HL-60 (cell line): ENCODE results near the gene LRRC3B.

Experiments used
- GABPA ChIP-seq: IDR thresholded peaks from 2 replicates; pipeline ENCODE4 v1.6.1; 2012; ENCODE audit warnings: low read depth
- POLR2AphosphoS5 ChIP-seq: IDR thresholded peaks from 2 replicates; pipeline ENCODE4 v1.6.1; 2012; ENCODE audit warnings: low read depth
- REST ChIP-seq: IDR thresholded peaks from 2 replicates; pipeline ENCODE4 v1.6.1; 2012; ENCODE audit warnings: low read depth; ENCODE audit not compliant: insufficient replicate concordance
- TF ChIP-seq, protein P1 (sequence below): IDR thresholded peaks from one replicate; pipeline ENCODE4 v1.5.1; 2011; ENCODE audit warnings: low read length, control low read depth, inconsistent platforms; ENCODE audit not compliant: insufficient read depth

- TF ChIP-seq, protein P1, sequence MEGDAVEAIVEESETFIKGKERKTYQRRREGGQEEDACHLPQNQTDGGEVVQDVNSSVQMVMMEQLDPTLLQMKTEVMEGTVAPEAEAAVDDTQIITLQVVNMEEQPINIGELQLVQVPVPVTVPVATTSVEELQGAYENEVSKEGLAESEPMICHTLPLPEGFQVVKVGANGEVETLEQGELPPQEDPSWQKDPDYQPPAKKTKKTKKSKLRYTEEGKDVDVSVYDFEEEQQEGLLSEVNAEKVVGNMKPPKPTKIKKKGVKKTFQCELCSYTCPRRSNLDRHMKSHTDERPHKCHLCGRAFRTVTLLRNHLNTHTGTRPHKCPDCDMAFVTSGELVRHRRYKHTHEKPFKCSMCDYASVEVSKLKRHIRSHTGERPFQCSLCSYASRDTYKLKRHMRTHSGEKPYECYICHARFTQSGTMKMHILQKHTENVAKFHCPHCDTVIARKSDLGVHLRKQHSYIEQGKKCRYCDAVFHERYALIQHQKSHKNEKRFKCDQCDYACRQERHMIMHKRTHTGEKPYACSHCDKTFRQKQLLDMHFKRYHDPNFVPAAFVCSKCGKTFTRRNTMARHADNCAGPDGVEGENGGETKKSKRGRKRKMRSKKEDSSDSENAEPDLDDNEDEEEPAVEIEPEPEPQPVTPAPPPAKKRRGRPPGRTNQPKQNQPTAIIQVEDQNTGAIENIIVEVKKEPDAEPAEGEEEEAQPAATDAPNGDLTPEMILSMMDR, result no peak
- TF ChIP-seq POLR2AphosphoS5, result no peak
- no peak for TF ChIP-seq GABPA
- no peak for TF ChIP-seq REST
Observed at GRCh38 chr3:26652164-26652563, 29.6 kb downstream of the LRRC3B start.
